Putamen (tissue), 1 donor: Measurements from ENCODE around the gene ABHD4.
"Not testable (repeated sequence)": the region's sequence is repeated elsewhere in the genome, so short reads cannot be mapped to it uniquely, and the experiment has no call there.

Source experiments
- DNase-seq: peaks from one replicate; pipeline ENCODE4 v3.0.0-alpha.2; 2016; ENCODE audit warnings: low spot score

Gene ABHD4

DNA sequence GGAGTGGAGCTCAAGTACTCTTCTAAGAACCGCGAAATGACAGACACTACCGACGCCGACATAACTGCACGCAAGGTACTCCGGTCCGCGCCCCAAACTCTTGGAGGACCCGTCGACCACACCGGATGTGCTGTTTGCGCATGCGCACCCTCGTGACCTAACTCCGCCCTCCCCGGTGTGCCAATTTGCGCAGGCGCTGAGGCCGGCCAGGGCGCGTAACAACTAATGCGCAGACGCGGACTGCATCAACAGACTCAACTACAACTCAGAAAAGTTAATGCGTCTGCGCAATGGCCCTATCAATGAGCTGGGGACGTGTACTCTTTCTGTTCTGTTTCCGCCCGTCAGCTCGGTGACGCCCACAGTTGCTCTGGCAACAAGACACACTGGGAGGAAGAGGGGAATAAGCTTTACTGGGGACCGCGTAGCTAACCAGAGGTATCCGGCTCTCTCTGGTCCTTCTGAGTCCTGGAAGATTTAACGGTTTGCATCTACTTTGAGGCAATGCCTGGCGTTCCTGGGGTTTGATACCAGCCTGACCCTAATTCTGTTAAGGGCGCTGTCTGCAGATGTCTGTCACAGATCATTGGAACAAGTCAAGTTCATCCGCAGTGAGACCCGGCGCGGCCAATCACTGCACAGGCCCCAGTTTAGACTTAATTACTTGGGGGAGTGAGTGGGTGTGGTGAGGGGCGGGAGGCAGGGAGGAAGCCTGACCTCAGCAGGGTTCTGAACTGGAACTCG, 8.8 kb upstream of the ABHD4 start, which contains the start of gene DAD1:
Gene DAD1, minus strand, starts transcription at position 129 of the 744 bp plus-strand sequence. Its CDS starts 67 bp downstream, at position 62.
- DNase-seq: peak; percentile 99

DNA sequence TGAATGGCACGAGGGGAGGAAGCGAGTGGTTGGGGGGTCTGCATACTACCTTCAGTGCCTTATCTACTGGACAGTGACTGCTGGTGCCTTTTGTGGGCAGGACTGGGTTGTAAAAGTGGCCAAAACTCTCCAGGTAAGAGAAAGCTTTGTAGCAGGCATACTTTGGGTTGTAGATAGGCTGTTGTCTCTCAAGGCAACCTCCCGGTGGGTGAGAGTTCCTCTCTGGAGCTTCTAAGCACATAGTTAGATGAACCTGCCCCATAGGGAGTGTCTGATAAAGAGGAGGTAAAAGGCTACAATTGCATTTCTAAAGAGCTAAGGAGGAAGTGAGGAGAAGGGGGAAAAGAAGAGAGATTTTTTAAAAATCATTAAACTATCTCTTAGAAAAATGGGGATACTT, 4.9 kb upstream of the ABHD4 start:
- no peak for DNase-seq

DNA sequence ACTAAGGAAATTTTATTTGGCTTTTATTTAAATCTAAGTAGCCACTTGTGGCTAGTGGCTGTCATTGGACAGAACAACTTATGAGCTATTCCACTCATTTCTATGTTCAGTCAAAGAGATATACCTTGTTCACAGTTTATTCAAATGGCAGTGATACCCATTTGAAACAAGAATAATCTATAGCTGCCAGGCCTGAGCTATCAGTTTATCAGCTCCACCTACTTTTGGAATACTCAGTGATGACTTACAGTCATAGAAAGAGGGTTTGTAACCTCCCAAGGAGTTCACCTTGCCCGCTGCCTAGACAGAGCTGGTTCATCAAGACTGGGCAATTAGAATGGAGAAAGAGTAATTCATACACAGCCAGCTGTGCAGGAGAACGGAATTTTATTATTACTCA, 4.5 kb upstream of the ABHD4 start:
- no peak for DNase-seq

DNA sequence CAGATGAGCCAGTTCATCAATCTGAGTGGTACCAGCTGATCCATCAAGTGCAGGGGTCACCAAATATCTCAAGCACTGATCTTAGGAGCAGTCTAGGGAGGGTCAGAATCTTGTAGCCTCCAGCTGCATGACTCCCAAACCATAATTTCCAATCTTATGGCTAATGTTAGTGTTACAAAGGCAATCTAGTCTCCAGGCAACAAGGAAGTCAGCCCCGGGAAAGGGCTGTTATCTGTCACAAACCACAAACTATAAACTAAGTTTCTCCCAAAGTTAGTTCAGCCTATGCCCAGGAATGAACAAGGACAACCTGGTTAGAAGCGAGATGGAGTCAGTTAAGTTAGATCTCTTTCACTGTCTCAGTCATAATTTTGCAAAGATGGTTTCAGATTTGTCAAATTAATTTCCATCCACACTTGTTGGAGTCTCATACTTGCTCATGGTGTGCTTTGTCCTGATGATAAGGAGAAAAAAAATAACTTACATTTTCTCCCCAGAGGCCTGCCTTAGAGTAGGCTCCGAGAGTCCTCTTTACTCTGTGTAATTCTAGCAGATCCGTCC, 3.9 kb upstream of the ABHD4 start:
- DNase-seq: no peak

DNA sequence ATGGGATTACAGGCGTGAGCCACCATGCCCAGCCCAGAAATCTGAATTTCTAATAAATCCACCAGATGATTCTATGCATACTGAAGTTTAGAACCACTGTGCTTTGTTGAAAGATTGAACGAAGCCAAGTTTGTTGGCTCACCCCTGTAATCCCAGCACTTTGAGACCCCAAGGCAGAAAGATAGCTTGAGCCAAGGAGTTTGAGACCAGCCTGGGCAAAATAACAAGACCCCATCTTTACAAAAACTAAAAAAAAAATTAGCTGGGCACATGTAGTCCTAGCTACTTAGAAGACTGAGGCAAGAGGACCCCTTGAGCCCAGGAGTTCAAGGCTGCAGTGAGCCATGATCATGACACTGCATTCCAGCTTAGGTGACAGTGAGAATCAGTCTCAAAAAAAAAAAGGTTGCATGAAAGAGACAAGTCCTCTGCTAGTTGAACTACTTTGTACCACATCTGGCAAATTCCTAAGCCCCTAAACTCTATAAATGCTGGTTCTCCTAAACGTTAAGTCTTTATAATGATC, 1.7 kb upstream of the ABHD4 start:
- DNase-seq: no peak

DNA sequence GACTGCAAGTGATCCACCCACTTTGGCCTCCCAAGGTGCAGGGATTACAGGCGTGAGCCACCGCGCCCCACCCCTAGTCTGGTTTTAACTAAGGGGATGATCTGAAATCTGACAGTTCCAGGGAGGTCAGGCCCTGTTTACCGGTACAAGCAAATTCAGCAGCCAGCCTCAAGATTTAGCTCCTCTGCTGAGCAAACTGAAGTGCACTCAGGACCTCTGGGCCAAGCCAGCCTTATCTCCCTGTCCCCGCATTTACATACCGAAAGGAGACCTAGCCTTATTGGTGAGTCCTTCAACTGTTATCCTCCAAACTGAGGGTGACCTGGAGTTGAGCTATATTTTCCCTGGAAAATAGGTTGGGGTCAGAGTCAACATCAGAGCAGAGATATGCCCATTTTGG, 835 bp upstream of the ABHD4 start:
- no peak for DNase-seq

DNA sequence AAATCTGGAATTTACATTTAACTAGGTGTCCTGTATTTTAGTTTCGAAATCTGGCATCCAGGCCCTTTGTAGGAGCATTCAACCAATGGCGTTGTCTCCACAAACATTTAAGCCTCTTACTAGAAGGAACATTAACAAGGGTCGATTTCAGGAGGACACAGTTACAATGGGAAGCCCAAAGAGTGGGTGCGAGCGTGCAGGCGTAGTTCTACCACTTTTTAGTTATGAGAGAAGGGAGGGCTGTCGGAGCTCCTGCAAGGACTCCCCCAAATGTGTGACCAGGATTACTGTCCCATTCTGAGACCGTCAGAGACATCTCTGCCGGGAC, 365 bp upstream of the ABHD4 start:
- DNase-seq: no peak

DNA sequence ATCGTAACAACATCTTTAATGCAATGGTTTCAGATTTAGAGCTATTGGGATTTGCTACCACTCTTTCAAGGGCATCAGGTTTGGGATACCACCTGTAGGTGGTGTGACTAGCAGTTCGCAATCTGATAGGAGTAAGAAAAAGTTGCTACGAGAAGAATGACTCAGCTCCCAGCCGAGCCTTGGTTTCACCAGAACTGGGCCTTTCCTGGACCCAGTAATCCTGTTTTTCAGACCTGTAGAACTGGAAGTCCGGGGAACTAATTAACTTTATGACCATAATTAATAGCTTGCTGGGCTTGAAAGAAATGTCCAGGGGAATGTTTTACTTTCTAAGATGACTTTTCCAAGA, 770 bp downstream of the ABHD4 start:
- no peak for DNase-seq

DNA sequence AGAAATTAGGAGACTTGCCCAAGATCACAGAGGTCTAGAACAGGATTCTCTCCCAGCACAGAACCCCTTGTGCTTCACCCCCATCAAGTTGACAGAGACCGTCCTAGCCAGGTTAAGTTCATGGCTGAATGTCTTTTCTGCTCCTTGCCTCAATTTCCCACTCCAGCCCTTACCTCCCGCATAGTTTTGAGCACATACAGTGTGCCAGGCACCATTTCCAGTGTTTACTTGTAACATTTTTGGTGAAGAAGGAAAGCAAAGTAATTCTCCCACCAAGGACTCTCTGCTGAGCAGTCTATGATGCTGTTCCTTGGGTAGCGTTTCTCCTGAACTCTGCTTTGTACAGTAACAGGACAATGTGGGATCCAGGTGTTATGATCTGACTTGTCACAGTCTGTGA, 1.2 kb downstream of the ABHD4 start:
- DNase-seq: no peak

DNA sequence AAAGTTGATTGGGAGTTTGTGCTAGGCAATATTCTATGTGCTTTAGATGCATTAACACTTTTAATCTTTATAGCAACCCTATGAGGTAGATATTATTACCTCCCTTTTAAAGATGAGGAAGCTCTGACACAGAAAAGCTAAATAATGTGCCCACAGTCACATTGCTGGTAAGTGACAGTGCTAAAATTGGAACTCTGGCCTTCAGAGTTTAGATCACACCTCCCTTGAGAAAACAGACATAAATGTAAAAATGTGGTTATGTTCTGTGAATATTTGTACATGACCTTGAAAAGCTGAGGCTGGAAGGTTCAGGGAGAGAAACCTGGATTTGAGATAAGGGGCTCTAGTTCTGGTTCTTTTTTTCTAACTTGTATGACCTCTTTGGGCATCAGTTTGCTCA, 1.9 kb downstream of the ABHD4 start:
- DNase-seq: no peak

DNA sequence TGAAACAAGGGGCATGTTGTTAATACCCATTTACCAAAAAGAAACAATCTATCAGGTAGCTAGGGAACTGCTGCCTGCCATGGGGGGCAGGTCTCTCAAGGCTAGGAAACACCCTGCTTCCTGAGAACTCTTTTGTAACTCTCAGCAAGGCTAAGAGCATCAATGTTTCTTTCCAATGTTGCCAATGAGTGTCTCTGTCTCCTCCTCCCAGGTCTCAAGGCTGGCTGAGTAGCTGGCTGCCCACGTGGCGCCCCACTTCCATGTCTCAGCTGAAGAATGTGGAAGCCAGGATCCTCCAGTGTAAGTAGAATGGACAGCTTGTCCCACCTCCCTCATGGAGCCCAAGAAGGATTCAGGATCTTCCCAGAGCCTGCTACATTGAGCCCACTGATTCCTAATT, 3.4 kb downstream of the ABHD4 start:
- no peak for DNase-seq

DNA sequence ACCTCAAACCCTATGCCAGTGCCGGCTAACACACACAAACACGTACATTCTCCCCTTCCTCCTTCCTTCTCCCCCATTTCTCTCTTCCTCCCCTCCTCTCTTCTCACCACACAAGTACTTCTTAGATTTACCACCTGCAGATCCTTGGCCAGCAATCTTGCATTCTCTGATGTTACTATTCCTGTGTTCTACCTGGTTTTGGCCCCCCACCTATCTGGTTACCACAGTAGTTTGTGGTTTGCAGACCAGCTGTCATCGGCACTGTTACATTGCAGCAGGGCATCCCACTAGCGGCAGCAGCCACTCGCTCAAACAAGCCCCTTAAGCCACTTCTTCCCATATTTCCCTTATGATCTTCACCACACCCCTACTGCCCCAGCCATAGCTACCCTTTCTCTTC, 3.9 kb downstream of the ABHD4 start:
- DNase-seq: no peak

DNA sequence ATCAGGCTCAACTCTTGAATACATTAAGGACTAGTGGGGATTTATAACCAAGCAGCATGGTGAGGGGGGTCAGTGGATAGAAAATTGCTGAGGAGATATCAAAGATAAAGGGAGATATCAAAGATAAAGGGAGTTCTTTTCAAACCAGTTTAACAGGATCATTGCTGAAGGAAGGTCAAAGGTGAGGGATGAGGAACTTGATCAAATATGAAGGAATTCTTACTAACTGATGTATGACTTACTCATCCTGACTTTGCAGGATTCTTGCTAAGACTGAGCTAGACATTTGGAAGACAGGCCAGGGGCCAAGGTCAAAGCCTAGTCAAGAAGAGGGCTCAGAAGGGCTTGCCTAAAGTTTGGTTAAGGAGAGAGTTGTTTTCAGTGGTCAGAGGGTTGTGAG, 4.8 kb downstream of the ABHD4 start:
- DNase-seq: no peak

DNA sequence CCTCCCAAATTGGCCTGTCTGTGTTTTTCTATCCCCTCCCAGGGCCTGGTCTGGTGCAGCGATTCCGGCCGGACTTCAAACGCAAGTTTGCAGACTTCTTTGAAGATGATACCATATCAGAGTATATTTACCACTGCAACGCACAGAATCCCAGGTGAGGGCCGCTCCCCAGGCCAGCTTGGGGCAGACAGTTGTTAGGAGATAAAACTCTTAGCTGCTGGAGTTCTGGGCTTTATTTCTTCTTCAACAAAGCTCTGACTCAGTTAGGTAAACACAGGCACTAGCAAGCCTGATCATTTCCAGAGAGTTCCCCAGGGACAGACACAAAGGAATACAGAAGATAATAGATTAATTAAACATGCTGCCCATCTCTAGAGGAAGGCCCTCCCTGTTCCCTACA, 8.3 kb downstream of the ABHD4 start:
- DNase-seq: no peak

DNA sequence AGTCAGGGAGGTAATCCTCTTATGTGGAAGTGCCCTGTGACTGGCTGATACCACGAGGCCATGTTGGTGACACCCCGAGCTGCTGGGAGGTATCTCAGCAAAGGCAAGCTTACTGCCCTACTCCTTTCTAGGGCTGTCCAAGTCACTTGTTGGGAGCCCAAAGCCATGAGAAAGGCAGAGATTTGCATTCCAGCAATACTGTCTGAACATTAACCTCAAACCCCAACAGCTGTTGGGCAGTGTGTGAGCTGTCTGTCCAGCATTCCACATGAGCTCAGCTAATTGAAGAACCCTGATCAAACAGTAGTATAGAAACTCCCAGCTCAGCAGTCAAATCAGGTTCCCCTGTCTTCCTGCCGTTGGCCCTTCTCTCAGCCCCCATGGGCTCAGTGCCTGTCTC, 9.2 kb downstream of the ABHD4 start:
- DNase-seq: no peak

DNA sequence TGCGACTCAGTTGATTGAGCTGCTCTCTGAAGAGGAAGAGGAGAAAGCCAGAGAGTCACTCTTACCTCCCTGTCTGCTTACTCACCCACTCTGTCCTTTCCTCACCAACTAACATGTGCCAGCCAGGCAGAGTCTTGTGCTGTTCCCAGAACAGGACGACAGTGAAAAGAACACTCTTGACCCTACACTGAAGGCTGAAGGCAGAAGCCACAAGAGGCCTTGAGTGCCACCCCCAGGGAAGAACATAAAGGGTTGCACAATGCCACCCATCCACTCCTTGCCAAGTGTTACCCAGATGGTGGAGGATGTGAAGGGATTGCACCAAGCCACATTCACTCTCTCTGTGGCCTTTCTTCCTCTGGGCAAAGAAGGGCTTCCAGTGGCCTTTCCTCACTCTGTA, 12.8 kb downstream of the ABHD4 start:
- no peak for DNase-seq

DNA sequence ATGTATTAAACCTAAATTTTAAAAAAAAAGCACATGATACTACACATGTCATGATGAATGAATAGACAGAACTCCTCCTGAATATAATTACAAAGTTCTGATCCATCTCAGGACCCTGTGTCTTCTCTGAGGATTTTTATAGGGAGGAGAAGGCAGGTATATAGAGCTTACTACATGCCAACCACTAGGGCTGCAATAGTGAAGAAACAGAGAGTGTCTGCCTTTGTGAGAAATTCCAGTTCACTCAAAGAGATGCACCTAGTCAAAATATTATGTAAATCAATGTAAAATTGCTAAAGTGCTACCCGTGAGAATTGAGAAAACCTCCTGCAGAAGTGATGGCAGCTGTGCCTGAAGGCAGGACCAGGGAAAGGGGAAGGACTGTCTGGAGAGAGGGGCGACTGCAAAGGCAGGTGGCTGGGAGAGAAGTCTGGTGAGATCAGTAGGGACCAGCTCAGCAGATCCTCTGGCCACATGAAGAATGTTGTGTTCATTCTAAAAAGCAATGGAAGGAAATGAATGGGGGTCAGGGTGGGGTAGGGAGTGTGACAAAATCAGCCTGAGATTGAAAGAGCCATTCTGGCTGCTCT, 15.1 kb downstream of the ABHD4 start:
- no peak for DNase-seq

DNA sequence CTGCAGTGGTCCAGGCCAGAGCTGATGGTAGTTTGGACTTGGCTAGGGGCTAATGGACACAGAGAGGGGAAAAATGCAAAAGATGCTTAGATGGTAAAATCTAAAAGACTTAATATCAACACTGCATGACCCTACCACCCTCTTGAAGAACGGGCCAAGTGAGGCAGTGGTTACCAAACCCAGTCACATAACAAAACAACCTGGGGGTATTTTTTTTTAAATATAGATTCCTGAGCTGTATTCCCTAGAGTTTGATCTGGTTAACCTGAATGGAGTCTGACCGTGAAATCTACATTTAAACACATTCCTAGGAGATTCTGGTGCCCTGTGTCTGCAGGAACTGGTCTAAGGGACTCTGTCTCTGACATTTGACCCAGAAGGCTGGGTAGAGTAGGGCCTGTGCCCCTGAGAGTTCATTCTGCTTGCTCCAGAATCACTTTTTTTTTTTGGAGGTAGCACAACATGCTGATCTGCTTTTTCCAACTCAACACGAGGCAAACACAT, 15.7 kb downstream of the ABHD4 start:
- no peak for DNase-seq

DNA sequence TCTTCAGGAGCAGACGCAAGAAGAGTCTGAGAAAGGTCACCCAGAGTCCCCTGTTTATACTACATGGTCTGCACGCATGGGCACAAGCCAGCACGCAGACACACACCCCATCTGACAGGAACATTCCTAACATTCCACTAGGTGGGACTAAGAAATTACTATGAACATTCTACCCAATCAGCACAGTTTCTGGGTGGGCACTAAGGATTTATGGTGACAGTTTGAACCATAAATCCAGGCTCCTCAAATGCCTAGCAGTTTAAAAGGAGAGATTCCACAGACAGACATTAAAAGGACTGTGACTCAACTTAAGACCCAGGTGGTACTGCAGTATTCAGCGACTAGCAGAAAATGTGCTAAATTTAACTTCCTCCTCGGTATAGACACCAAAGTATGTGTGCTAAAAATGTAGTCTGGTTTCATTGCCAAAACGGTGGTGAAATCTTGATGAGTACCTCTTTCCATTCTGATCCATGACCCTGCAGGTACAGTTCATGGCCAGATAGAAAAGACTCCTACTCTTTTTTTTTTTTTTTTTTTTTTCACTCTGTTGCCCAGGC, 16.2 kb downstream of the ABHD4 start:
- no peak for DNase-seq

DNA sequence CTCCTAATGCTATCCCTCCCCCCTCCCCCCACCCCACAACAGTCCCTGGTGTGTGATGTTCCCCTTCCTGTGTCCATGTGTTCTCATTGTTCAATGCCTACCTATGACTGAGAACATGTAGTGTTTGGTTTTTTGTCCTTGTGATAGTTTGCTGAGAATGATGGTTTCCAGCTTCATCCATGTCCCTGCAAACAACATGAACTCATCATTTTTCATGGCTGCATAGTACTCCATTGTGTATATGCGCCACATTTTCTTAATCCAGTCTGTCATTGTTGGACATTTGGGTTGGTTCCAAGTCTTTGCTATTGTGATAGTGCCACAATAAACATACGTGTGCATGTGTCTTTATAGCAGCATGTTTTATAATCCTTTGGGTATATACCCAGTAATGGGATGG, 17.7 kb downstream of the ABHD4 start:
- DNase-seq: not testable (repeated sequence)

DNA sequence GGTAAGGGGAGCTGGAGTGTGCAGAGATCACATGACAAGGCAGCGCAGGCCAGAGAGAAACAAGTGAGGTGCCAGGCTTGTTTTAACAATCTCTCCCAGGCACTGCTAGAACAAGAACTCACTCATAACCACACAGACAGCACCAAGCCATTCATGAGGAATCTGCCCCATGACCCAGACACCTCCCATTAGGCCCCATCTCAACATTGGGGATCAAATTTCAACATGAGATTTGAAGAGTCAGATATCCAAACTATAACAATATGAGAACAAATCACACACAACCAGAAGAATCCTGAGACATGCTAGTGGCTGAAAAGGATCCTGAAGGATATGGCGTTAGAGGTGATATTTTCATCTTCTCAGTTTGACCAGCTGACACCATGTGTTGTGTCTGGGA, 24.2 kb downstream of the ABHD4 start:
- DNase-seq: no peak

DNA sequence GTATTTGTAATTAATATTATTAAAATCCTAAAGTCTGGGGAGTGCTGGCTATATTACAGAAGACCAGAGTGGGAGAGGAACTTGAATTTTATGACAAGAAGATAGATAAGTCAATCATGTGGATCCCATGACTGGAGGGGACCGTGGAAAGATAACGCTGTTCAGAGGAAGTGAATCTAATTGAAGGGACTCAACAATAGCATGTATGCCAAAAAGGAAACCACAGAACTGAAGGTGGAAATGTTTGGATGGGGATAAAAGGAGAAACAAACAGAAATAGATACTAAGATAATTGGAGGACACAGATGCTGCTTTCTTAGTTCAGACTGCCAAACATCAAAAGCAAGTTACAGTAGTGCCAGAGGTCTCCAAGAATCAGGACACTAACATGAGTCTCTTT, 24.9 kb downstream of the ABHD4 start:
- no peak for DNase-seq

DNA sequence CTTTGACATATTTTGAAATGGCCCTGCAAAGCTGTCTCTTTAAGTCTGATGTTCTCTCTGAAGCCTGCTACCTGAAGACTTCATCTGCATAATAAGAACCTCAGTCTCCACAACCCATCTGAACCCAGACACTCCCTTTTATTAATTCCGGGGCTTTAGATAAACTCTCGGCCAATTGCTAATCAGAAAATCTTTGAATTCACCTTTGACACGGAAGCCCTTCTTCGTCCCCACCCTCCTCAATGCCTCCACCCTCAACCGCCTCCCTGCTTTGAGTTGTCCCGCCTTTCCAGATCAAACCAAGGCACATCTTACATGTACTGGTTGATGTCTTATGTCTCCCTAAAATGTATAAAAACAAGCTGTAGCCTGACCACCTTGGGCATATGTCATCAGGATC, 28.5 kb downstream of the ABHD4 start:
- DNase-seq: no peak
